HT-29 (cell line): ENCODE results near the gene NCAM1. TPM values are rescaled to one million over a fixed set of nuclear protein-coding genes. Genes with fewer than 3 reads are reported as not detected.

Experiments
- DNase-seq: peaks from one replicate; pipeline ENCODE4 v3.0.0-alpha.2; 2015; ENCODE audit warnings: low spot score
- total RNA-seq: library from RNA; depleted of rRNA; stranded (reverse); fragments of >200 nt; shearing (Covaris generic); gene quantifications from 2 replicates; pipeline ENCODE4 v1.2.3, GENCODE V29; 2014

NCAM1 gene
- total RNA-seq, 1 experiment from 2014 or later, result not detected

DNA sequence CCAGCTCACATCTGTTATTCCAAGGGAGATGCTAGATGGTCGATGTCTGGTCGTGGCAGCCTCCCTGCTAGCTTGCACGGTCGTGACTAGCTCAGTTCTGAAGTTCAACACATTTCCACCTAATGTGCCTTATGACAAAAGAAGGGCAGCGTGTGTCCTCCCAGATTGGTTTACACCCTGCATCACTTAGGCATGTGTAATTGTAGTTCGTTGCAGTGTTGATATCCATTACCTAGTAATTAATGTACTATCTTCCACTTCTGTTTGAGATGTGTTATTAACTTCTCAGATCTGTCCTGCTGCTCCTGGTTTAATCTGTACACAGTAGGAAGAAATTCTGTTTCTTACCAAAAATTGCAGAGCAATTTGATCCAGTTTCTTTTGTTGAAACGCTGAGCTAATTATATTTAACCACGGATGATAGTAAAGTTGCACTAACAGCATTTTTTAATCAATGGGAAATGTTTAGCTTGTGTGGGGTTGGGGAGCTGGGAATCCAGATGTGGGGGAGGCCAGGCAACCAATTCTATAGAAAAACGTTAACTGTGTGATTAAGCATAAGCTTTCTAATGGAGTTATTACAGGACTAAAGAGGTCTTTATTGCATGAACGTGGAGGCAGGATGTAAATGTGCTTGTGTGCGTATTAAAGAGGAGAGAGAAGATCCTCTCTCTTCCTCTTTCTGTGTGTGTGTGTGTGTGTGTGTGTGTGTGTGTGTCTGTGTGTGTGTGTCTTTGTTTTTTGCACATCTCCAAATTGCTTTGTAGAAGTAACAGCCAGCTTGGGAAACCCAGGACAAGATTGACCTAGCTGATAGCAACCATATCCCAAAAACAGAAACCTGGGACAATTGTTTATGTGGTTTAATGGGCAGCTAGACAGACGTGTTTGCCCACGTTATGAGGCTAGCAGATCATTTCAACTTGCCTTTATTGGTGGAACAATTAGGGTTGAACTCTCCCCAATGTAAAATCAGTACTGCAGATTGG lies 207.4 kb downstream of the NCAM1 start:
- DNase-seq, result no peak

DNA sequence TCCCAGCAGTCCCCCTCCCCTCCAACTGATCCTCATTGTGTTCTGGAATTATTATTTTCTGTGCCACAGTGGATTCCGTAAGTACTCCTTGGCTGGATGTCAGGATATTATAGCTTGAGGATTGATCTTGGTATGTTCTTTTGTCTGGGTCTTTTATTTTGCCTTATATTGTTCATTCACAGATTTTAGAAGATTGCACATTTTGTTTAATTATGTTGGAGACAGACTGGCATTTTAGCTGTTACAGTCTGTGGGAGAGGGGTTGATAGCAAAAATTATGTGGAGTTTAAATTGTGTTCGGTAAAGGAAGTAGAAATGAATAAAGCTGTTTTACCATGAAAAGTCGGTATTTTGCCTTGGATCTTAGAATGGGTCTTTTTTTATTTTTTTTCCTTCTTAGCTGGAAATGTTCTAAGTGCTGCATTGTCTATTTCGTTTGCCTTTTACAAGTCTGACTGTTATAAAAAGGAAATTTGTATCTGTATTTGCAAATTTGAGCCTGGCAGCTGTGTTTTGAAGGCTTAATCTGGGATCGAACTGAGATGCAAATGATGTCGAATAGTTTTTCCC lies 211.2 kb downstream of the NCAM1 start:
- no peak for DNase-seq

DNA sequence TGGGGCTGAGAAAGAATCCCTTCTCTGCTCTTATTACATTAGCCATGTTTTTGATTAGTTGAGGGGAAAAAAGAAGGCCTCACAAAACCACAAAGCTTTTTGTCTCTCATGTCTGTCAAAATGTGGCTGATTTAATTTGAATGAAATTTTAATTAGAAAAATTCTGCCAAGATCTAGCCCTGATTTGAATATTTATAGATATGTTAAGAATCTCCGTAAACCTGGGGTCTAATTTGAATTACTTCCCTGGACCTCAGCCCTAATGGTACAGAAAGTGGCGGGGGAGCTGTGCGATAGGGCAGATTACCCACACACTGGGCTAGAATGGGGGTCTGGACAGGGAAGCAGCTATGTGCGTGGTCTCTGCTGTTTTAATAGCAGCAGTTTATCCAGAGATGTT lies 211.9 kb downstream of the NCAM1 start:
- DNase-seq, result no peak

DNA sequence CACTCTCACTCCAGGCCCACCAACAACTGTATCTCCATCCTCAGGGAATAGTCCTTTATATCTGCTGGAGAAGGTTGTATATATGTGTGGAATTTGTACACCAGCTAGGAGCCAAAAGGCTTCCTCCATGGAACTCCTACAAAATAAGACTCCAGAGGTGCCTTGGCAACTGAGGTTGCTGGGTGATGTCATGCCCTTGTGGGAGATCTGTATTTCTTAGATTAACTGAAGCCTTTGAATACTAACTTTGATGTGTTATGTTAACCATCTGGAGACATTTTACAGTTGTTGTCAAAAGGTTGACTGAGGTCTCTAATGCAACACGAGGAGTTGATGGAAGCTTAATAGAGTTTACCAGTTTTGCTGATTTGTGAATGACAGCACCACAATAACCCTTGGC lies 213.7 kb downstream of the NCAM1 start:
- no peak for DNase-seq

DNA sequence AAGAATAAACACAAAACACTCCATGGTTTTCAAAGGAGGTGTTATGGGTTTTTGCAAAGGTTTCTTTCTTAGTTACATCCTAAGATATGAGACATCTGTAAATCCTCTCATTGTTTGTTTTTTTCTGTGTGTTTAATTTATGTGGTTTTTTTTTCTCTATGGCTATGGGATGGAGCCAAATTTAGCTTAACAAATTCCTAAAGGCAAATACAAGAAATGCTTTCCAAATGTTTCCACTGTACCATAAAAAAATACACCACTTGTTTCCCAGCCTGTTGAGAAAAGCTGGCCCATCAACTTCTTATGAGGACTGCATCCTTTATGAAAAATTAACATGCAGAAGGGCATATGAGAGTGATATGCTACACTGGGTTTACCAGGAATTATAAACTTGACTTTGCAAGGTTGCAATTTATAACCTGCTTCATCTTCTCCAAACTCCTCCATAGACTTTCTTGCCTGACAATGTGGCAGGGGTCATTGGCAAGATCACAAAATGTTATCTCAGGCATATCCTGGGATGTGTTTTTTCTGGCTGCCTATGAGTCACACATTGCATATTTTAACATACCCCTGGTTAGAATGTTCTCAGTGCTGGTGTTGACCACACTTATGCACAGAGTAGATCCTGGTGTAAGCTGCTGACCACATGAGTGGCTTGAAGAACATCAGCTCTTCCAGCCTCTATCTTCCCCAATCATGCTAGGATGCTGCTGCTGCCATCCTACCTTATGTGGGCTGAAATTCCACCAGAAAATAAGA lies 215.6 kb downstream of the NCAM1 start:
- no peak for DNase-seq

DNA sequence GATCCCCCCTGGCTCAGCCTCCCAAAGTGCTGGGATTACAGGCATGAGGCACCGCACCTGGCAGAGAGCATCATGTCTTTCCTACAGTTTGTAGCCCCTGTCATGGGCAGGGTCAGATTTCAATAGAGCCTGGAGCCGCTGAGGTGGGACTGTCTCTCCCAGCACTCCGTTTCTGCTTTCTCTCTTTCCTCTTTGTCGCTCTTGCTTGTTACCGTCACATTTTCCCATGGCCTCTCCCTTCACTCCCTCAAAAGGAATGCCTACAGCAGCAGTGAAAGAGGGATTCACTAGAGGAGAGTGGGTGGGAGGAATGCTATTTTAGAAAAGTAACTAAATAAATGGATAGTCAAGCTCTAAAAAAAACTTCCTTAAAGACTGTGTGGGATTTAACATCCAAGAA lies 216.5 kb downstream of the NCAM1 start:
- DNase-seq, result no peak

DNA sequence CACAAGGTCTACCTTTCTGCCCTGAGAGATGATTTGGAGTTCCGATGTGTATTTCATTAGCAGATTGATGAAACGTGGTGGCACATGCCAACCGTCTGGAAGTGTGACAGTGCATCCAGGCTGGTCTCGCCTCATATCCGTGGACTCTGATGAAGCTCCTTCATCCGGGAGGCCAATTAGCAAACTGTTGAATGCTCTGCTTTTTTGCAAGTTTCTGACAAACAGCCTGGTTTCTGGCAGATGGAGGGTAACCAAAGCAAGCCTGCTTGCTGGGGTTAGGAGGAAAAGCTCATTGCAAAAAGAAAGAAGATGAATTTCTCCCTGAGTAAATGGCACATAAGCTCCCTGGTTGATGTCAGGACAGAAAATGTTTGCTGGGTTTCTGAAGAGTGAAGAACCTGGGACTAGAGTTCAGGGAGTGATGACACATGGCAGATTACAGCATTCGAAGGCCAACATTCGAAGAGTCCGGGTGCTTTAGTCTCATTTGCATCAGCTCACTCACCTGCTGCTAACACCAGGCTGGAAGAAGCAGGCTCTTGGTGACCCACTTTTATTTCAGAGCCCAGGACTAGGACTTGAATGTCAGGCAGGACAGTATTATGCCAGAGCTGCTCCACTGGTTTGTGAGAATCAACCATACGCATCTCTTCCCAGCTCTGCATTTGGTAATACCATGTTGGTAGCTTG lies 217.3 kb downstream of the NCAM1 start:
- DNase-seq, result no peak

DNA sequence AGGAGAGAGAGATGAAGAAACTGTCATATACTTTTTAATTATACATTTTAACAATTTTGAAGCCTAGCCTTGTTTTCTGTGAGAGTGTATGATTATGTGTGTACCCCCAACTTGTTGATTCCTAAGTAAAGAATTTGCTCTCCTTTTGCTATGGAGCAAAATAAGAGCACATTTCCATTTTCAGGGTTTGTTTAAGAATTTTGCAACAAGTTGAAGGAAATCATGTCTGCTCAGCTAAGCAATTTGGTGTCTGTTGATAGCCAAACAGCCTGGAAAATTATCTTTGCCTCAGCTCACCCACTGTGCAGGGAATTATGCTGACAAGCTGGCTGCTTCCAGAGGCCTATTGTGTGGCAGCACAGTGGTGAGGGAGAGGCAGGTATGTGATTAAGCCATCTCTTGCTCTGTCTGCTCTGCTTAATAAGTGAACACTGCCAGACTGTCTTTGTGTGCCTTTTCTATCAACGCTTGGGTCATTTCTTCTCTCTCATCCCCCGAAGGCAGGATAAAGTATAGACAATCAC lies 218.0 kb downstream of the NCAM1 start:
- no peak for DNase-seq

DNA sequence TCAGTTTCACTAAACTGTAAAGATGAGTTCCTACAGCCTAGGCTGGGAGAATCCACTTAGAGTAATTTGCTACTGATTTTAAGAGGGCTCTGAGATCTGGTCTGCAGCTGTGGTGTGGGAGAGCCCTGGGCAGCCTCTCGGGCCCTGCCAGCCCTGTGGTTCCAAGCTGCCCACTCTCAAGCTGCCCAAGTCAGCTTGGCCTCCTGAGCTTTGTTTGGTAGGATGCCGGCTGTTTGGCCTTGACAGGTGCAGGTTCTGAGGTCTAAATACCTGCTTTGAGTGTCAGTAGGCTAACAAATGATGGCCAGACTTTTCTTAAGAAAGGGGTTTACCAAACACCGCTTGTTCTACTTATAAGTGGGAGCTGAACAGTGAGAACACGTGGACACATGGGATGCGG lies 219.9 kb downstream of the NCAM1 start:
- no peak for DNase-seq

DNA sequence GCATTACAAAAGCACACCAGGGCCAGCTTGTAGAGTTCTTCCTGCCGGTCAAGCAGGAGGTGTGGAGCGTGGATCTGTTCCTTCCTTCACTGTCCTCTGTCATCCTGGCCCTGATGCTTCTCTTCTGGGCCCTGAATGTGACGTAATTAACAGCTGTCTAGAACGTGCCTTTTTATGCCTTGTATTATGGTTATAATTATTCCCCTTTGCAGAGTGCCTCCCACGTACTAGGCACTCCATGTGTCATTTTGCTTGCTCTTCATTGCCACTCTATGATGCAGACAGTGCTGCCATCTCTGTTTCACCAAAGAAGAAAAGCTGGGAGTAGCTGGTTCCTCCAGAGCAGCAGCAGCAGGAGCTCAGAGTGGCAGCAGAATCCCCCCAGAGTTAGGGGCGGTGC lies 221.1 kb downstream of the NCAM1 start:
- DNase-seq, result no peak

DNA sequence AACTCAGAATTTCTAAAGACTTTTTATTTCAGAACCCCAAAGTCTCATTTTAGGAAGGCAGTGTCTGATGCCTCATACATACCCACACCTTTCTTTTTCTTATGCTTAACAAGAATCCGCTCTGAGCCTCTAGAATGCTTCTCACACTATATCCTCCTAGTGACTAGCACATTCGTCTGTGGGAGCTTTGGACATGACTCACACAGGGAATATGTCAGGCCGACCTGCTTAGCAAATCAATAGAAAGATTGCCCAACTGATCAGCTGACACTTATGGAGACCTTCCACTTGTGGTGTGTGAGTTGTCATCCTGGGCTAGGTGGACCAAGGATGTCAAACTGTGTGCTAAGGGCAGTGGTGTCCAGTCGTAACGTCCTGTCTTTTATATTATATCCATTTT lies 223.3 kb downstream of the NCAM1 start:
- no peak for DNase-seq

DNA sequence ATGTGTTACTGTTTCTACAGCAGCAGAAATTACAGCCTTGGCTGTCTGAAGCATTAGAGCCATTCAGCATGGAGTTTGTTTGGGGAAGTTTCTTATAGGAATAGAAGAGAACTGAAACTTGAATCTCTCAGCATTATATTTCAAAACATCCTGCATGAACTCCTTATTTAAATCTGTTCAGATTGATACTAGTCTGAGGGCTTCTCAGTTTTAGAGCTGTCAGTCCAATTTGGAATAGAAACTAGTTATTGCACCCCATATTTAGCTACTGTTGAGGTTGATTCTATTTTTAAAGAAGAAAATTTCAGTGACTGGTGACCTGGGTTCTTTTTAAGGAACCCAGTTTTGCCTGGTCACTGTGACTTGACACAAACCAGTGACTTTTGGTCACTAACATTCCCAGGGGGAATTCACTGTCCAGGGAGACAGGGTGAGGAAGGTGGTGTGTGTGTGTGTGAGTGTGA lies 227.2 kb downstream of the NCAM1 start:
- DNase-seq, result no peak

DNA sequence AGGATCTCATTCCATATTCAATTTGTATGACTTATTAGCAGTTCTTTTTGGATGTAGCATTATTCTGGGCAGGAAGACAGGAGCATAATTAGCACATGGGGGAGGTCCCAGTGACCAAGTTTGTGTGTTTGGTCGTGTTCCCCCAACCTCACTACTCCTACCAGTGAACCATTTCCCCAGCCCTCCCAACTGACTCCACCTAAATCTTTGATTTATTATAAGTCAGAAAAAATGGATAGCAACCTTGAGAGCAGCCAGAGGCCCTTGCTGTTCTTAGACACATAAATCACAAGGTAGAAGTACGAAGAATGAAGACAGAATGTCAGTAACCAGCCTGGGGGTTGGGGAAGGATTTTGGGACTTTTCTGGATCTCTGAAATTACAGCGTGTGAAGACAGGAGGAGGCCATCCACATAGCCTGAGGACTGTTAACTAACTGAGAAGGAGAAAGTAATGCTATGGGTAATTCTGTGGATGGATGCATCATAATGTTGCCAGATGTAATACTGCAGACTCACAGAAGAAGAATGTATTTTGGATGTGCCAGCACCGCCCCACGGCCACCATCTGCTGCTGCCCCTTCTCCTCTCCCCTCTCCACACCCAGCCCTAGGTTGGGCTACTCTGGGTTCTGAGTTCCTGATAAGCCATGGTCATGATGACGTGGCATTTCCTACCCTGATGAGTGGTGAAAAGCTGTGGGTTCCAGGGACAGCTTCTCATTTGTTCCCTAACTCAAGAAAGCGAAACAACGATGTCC lies 228.9 kb downstream of the NCAM1 start:
- DNase-seq, result no peak

DNA sequence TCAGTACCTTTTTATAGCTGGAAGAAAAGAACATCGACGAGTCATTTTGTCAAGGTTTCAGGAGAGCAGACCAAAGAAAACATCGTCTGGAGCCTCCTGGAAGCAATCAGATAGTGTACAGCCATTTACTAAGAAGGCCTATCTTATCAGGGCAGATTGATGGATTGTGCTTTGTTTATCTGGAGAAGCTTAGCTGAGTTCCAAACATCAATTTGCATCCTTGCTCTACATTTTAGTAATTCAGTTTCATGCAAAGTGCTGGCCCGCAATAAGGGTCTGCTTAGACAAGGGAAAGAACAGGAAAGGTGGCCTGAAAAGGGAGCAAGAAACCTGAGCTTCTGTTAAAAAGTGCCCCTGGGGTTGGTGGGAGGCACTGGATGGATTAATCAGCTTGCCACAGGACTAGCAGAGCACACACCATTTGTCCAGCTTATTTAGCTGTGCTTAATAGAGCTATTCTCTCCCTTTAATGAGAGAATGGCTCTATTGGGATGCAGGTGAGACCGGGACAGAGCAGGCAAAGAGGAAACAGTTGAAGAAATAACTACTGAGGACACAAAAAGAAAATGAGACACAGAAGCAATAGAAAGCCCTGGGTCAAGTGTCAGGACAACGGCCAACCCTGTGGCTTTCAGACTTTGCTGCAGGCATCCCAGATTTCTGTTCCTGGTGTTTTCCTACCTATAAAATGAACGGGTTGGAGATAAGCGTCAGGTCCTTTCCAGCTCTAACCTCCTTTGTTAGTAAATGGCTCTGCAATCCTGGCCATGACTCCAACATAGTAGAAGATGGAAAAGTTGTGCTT lies 231.1 kb downstream of the NCAM1 start:
- DNase-seq, result no peak

DNA sequence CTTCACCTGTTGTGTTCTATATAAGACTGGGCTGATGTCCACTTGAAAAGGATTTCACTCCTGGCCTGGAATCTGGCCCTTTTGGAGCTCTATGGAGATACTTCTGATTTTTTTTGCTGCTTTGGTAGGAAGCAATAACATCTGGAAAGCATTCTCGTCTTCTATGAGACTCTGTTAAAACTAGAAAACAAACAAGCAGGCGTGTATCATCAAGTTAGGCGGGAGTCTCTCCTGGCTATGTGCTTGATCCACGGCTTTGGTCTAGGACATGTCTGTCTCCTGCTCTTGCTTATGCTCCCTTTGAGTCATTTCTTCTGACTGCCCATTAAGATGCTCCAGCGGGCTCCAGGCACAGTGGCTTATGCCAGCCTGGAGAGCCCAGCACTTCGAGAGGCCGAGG lies 231.8 kb downstream of the NCAM1 start:
- no peak for DNase-seq

DNA sequence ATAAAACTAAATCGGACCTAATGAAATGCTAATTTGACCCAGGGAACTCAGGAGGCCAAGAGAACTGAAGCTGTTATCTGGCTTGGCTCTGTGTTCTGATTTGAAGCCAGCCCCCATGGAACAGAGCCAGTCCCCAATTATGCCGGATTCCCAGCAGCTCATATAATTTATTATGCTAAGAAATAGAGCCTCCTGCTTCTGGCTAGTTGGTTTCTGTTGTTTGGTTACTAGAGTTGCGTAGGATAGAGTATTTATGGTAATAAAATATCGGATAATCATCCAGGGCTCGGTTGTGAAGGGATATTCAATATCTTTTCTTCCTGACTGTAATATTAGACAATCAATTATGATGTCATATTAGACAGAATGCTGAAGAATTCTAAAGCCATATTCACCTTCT lies 232.7 kb downstream of the NCAM1 start:
- DNase-seq, result no peak

DNA sequence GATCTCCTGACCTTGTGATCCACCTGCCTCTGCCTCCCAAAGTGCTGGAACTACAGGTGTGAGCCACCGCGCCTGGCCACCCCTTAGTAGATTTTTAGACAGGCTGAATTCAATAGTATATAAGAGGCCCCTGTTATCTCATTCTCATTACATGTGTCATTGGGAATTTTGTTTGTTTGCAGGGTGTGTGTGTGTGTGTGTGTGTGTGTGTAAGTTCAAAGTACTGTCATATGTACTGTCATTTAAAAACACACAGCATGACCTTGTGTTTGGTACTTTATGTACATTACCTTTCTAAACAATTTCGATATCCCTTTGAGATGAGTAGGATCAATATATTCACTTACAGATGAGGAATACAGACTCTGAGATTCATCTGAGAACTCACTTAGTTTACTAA lies 234.5 kb downstream of the NCAM1 start:
- DNase-seq, result no peak

DNA sequence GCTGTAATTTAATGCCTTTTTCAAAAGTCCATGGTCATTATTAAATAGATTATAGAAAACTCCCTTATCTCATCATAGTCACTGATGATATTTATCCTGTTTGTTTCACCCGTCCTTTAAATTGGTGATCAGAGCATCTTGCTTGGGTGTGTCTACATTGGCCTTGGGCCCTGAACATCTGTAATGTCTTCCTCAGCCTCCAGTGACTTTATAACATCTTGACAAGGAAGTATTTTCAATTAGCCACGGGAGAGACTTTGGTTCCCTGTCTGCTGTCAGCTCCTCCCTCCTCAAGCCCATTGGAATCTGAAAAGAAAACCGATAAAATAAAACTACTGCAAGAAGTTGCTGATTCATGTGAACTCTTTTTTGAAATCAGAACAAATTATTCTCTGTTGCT lies 236.2 kb downstream of the NCAM1 start:
- no peak for DNase-seq

DNA sequence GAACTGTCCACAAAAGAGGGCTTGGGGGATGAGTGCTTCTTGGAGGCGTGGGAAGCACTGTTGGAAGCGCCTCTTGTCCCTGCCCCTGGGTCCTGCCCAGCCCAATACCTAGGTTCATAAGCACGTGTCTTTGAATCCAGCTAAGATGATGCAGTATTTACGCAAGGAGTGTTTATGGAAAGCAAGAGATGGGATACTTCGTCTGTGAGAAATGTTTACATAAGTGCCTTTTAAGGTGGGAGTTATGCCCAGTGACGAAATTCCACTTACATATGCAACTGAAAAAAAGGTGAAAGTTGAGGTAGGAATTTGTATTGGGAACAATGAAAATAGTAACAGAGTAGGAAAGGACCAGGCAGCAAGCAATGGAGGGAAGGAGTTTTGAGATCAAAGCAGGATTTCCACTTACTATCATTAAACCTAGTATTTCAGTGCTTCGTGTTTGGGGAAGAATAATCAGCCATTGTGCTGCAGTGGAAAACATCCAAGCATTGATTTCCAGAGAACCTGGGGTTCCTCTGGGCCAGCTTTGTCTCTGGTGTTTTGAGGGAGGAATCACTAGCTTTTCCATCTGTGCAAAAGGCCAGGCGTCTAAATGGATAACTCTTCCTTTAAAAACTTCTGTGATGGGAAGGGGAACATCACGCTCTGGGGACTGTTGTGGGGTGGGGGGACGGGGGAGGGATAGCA lies 237.9 kb downstream of the NCAM1 start:
- DNase-seq, result no peak
